OCI-LY3 (cell line): Measurements from ENCODE around the gene PHYKPL.

ENCODE experiments used
- H2AFZ ChIP-seq: fragments of 200-600, 300-600 bp; shearing (Covaris generic); 2 replicates; pipeline ENCODE4 v1.6.0; 2014; ENCODE audit warnings: antibody characterized with exemption, low read depth, low read length
- H3K27ac ChIP-seq: fragments of 200-600, 300-600 bp; sonication (generic); 2 replicates; pipeline ENCODE4 v1.5.1; 2014; ENCODE audit warnings: mild to moderate bottlenecking, low read length, moderate library complexity, mixed read lengths
- H3K27me3 ChIP-seq: fragments of 200-600, 300-600 bp; sonication (generic); 2 replicates; pipeline ENCODE4 v1.6.1; 2014; ENCODE audit warnings: low read depth, low read length, mixed read lengths
- H3K36me3 ChIP-seq: fragments of 200-600, 300-600 bp; sonication (generic); replicated peaks from 2 replicates; pipeline ENCODE3; 2014; ENCODE audit warnings: low read depth, low read length, mixed read lengths
- H3K4me1 ChIP-seq: fragments of 300-600, 200-600 bp; sonication (generic); 2 replicates; pipeline ENCODE4 v1.6.1; 2014; ENCODE audit warnings: low read length, mixed read lengths
- H3K4me2 ChIP-seq: fragments of 200-600, 300-600 bp; sonication (generic); 2 replicates; pipeline ENCODE4 v1.6.1; 2014; ENCODE audit warnings: low read length, mixed read lengths
- H3K4me3 ChIP-seq: fragments of 300-600, 200-600 bp; sonication (generic); 2 replicates; pipeline ENCODE4 v1.5.1; 2014; ENCODE audit warnings: antibody characterized with exemption, mild to moderate bottlenecking, low read length, moderate library complexity
- H3K79me2 ChIP-seq: fragments of 300-600, 200-600 bp; shearing (Covaris generic); 2 replicates; pipeline ENCODE4 v1.6.1; 2014; ENCODE audit warnings: mild to moderate bottlenecking, low read length, mixed read lengths
- H3K9ac ChIP-seq: fragments of 300-600, 200-600 bp; shearing (Covaris generic); 2 replicates; pipeline ENCODE4 v1.6.0; 2014; ENCODE audit warnings: mild to moderate bottlenecking, low read length, moderate library complexity
- H3K9me3 ChIP-seq: fragments of 200-600, 300-600 bp; shearing (Covaris generic); 2 replicates; pipeline ENCODE4 v1.6.1; 2014; ENCODE audit warnings: low read length, mixed read lengths; ENCODE audit not compliant: insufficient read depth
- H4K20me1 ChIP-seq: fragments of 200-600, 300-600 bp; sonication (generic); 2 replicates; pipeline ENCODE4 v1.6.1; 2016; ENCODE audit warnings: low read length, mixed read lengths; ENCODE audit not compliant: insufficient read depth
- CTCF ChIP-seq: fragments of 200-600, 300-600 bp; sonication (generic); IDR thresholded peaks from 2 replicates; pipeline ENCODE4 v1.5.1; 2014; ENCODE audit warnings: antibody characterized with exemption, low read length, low read depth
- EZH2phosphoT487 ChIP-seq: fragments of 200-600 bp; shearing (Covaris generic); IDR thresholded peaks from 2 replicates; pipeline ENCODE4 v1.6.1; 2018; ENCODE audit warnings: antibody characterized with exemption, mixed run types, low read depth

PHYKPL gene

GRCh38 chr5:178192787-178193186 lies 39.8 kb downstream of the PHYKPL start:
- Histone ChIP-seq H2AFZ (no peak overlapping the region), H3K4me3 (no peak overlapping the region), H3K9me3 (no peaks in the 10 kb centered on the region), H3K27ac (no peak overlapping the region), H3K27me3 (peaks cover 18% of the 10 kb centered on the region), H3K4me1 (no peaks in the 10 kb centered on the region), H4K20me1 (no peaks in the 10 kb centered on the region), H3K9ac (no peak overlapping the region), H3K36me3 (no peaks in the 10 kb centered on the region), H3K4me2 (no peak overlapping the region), H3K79me2 (no peaks in the 10 kb centered on the region)
- TF ChIP-seq EZH2phosphoT487 (no peak), CTCF (no peak)

DNA sequence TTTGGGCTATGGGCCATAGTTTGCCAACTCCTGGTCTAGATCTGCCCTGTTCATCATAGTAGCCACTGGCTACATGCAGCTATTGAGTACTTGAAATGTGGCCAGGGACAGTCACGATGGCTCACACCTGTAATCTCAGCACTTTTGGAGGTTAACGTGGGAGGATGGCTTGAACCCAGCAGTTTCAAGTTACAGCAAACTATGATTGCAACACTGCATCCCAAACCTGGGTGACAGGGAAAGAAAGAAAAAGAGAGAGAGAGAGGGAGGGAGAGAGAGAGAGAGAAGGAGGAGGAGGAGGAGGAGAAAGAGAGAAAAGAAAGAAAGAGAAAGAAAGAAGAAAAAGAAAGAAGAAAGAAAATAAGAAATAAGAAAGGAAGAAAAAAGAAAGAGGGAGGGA lies 40.4 kb downstream of the PHYKPL start:
- Histone ChIP-seq H3K4me3 (no peak overlapping the region), H3K79me2 (no peaks in the 10 kb centered on the region), H3K9me3 (no peaks in the 10 kb centered on the region), H3K27ac (no peak overlapping the region), H2AFZ (no peak overlapping the region), H3K9ac (no peak overlapping the region), H3K27me3 (peaks cover 18% of the 10 kb centered on the region), H3K4me2 (no peak overlapping the region), H3K36me3 (no peaks in the 10 kb centered on the region), H4K20me1 (no peaks in the 10 kb centered on the region), H3K4me1 (no peaks in the 10 kb centered on the region)
- TF ChIP-seq EZH2phosphoT487, result no peak
- no peak for TF ChIP-seq CTCF

DNA sequence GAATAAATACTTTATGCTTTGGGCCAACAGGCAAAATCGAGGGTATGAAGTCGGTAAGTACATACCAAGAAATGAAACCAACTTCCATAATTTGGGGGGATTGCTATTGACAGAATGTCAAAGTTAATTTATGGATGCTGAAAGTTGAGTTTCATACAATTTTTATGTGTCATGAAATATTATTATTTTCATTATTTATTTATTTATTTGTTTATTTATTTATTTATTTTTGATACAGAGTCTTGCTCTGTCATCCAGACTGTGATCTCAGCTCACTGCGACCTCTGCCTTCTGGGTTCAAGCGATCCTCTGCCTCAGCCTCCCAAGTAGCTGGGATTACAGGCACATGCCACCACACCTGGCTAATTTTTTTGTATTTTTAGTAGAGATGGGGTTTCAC lies 40.9 kb downstream of the PHYKPL start:
- H3K4me1 ChIP-seq, result no peaks in the 10 kb centered on the region
- no peak overlapping the region for H3K4me2 ChIP-seq
- no peak overlapping the region for H3K4me3 ChIP-seq
- no peak overlapping the region for H3K27ac ChIP-seq
- no peaks in the 10 kb centered on the region for H4K20me1 ChIP-seq
- peaks cover 18% of the 10 kb centered on the region for H3K27me3 ChIP-seq
- no peaks in the 10 kb centered on the region for H3K79me2 ChIP-seq
- H3K9ac ChIP-seq, result no peak overlapping the region
- TF ChIP-seq CTCF (no peak), EZH2phosphoT487 (no peak)
- H2AFZ ChIP-seq, result no peak overlapping the region
- no peaks in the 10 kb centered on the region for H3K9me3 ChIP-seq
- no peaks in the 10 kb centered on the region for H3K36me3 ChIP-seq

DNA sequence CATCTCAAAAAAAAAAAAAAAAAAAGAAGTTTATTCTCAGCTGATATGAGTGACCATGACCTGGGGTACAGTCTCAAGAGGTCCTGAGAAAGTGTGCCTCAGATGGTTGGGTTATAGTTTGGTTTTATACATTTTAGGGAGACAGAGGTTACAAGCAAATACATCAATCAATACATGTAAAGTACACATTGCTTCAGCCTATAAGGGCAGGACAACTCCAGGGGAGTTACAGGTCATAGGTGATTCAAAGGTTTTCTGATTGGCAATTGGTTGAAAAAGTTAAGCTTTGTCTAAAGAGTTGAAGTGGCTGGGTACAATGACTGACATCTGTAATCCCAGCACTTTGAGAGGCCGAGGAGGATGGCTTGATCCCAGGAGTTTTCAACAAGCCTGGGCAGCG lies 43.2 kb downstream of the PHYKPL start:
- Histone ChIP-seq H3K27me3 (peaks cover 13% of the 10 kb centered on the region), H3K4me3 (no peak overlapping the region), H3K36me3 (no peaks in the 10 kb centered on the region), H3K9me3 (no peaks in the 10 kb centered on the region), H3K4me2 (no peak overlapping the region), H3K4me1 (no peaks in the 10 kb centered on the region), H4K20me1 (no peaks in the 10 kb centered on the region), H3K27ac (no peak overlapping the region), H3K9ac (no peak overlapping the region), H2AFZ (no peak overlapping the region), H3K79me2 (no peaks in the 10 kb centered on the region)
- TF ChIP-seq CTCF (no peak), EZH2phosphoT487 (no peak)
